ENCODE data around the gene SYT9.
"Not testable (repeated sequence)": the region's sequence is repeated elsewhere in the genome, so short reads cannot be mapped to it uniquely, and the experiment has no call there.

SYT9 gene

GRCh38 chr11:7292922-7293321 is 41.2 kb downstream of the SYT9 start:
- no peak for TF ChIP-seq ZNF274 (IDR thresholded peaks at IDR 0.05; ENCODE audit: low read depth, low read length)

GRCh38 chr11:7299393-7299792 is 47.7 kb downstream of the SYT9 start:
- H3K4me3 ChIP-seq (ENCODE audit: low read length): no peak overlapping the region
- TF ChIP-seq ZNF274 (IDR thresholded peaks at IDR 0.05; ENCODE audit: low read depth, low read length): no peak

More at GRCh38 chr11:7292922-7293321, 41.2 kb downstream of the SYT9 start:
- no peak overlapping the region for H3K4me3 ChIP-seq (ENCODE audit: low read length)

- no peak overlapping the region for H3K4me3 ChIP-seq (ENCODE audit: low read length)
- no peak for TF ChIP-seq ZNF274 (IDR thresholded peaks at IDR 0.05; ENCODE audit: low read depth, low read length)
Measured at GRCh38 chr11:7300281-7300680, 48.6 kb downstream of the SYT9 start.

- H3K4me3 ChIP-seq (ENCODE audit: low read length): no peak overlapping the region
- TF ChIP-seq ZNF274 (IDR thresholded peaks at IDR 0.05; ENCODE audit: low read depth, low read length): no peak
Measured at GRCh38 chr11:7303146-7303545, 51.4 kb downstream of the SYT9 start.

GRCh38 chr11:7306900-7307299 is 55.2 kb downstream of the SYT9 start:
- no peak overlapping the region for H3K4me3 ChIP-seq (ENCODE audit: low read length)
- no peak for TF ChIP-seq ZNF274 (IDR thresholded peaks at IDR 0.05; ENCODE audit: low read depth, low read length)

DNA sequence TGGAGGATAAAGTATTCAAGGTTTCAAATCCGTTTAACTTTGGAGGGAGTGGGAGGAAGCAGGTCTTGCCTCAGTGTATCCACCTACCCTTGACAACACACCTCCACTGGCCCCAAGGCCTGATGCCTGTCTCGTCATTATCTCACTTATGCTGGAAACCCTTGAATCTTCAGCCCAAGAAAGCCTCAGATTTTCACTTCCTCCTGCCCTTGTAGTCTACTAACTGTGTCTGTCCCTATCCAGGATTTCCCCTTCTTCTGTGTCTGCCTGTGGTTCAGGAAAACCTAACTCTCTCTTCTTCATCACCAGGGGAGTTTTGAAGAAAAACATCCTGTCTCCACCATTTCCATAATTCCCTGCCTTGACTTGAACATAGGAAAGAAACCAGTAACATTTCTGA is 56.1 kb downstream of the SYT9 start:
- no peak for TF ChIP-seq ZNF274 (IDR thresholded peaks at IDR 0.05; ENCODE audit: low read depth, low read length)
- H3K4me3 ChIP-seq (ENCODE audit: low read length): no peak overlapping the region

GRCh38 chr11:7311903-7312302 is 60.2 kb downstream of the SYT9 start:
- no peak for TF ChIP-seq ZNF274 (IDR thresholded peaks at IDR 0.05; ENCODE audit: low read depth, low read length)
- no peak overlapping the region for H3K4me3 ChIP-seq (ENCODE audit: low read length)

DNA sequence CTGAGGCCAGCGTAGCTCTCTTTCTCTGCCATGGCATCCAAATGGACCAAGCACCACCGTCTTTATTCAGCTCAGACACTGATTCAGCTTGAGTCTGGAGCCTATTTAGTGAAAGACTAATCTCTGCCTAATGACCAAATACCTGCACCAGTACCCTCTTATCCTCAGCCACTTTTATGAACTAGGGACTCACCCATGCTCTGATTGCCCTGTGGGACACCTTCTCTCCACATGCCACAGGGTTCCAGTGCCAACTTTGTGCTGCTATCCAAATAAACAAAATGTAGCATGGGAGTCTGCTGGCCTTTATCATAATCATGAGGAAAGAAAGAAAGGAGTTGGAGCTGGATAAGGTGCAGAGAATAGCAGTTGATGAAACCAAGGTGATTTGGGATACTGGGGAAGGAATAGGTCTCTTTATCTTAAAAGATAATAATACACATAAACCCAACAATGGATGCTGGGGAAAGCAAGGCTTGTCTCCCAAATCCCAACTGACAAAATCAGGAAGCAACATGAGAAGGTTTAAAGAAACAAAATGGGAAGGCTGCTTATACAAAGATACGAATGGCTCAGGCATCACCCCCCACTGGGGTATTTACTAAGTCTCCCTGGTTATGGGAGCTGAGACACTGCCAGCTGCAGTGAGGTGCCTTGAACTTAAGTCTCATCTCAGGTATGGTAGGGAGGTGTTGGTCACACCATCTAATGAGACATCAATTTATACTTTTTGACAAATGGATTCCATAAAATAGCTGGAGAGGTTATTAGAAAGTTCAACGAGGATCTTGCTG is 63.3 kb downstream of the SYT9 start:
- H3K4me3 ChIP-seq (ENCODE audit: low read length): no peak overlapping the region
- TF ChIP-seq ZNF274 (IDR thresholded peaks at IDR 0.05; ENCODE audit: low read depth, low read length): no peak

DNA sequence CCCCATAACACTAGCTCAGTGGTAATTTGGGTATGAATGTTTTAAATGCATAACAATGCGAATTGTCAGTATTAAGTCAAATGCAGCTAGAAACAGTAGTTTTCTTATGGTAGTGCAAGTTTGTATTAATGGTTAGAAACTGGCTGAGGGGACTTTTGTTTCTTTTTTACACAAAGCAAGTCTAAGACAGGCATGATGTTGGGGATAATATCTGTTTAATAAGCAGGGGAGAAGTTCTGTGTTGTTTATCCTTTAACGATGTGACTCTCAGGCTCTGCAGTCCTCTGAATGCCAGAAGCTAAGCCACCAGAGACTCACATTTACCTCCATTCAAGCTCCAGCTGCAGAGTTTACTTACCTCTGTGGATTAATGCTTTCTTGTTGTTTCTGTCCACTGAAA is 67.8 kb downstream of the SYT9 start:
- no peak overlapping the region for H3K4me3 ChIP-seq (ENCODE audit: low read length)
- no peak for TF ChIP-seq ZNF274 (IDR thresholded peaks at IDR 0.05; ENCODE audit: low read depth, low read length)

DNA sequence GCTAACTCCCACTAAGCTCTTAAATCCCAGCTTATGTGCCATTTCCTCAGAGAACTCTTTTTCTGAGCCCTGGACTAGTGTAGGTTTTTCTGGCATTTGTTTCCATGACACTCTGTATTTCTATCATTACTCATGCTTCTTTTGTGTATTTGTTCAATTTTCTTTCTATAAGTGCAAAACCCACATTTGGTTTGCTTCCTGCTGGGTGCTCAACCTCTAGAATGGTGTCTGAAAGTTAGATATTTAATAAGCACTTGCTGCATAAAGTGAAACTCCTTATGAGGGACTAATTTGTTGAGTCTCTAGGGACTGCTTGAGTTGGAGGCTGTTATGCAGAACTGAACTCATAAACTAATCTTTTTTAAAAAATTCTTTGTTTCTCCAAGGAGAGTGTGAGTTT is 68.6 kb downstream of the SYT9 start:
- TF ChIP-seq ZNF274 (IDR thresholded peaks at IDR 0.05; ENCODE audit: low read depth, low read length): no peak
- no peak overlapping the region for H3K4me3 ChIP-seq (ENCODE audit: low read length)

- H3K4me3 ChIP-seq (ENCODE audit: low read length): no peak overlapping the region
- no peak for TF ChIP-seq ZNF274 (IDR thresholded peaks at IDR 0.05; ENCODE audit: low read depth, low read length)
Measured at GRCh38 chr11:7321473-7322450, 70.1 kb downstream of the SYT9 start.

DNA sequence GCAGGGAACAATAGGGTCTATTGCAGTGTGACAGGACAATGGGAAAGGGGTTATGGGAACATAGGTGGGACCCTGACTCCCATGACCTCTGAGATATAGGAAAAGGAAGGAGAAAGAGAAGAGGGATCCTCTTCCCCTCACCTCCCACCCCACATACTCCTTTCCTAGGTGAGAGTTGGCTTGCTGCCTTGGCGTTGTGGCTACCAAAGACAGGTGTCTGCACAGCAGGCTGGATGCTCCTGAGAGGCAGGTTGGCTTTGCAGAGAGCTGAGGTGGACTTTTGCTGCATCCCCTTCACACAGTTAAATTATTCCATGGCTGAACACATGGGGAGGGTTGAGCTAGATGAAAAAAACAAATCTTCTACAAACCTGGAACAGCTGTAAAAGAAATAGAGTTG is 80.7 kb downstream of the SYT9 start:
- H3K4me3 ChIP-seq (ENCODE audit: low read length): no peak overlapping the region
- TF ChIP-seq ZNF274 (IDR thresholded peaks at IDR 0.05; ENCODE audit: low read depth, low read length): no peak

- TF ChIP-seq ZNF274 (IDR thresholded peaks at IDR 0.05; ENCODE audit: low read depth, low read length): no peak
- H3K4me3 ChIP-seq (ENCODE audit: low read length): no peak overlapping the region
Measured at GRCh38 chr11:7332962-7333361, 81.3 kb downstream of the SYT9 start.

GRCh38 chr11:7335442-7335841 is 83.7 kb downstream of the SYT9 start:
- H3K4me3 ChIP-seq (ENCODE audit: low read length): not testable (repeated sequence)

DNA sequence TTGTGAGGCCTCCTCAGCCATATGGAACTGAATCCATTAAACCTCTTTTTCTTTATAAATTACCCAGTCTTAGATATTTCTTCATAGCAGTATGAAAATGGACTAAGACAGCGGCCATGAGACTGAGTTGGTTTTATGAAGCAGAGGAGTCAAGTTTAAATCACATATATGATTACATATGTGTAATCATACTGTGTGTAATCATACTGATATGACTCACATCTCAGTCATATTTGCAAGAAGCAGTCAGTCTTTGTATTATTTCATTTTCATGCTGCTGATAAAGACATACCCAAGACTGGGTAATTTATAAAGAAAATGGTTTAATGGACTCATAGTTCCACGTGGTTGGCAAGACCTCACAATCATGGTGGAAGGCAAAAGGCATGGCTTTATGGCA is 89.8 kb downstream of the SYT9 start:
- TF ChIP-seq ZNF274 (IDR thresholded peaks at IDR 0.05; ENCODE audit: low read depth, low read length): no peak
- no peak overlapping the region for H3K4me3 ChIP-seq (ENCODE audit: low read length)
